ENCODE measurements around the gene SNCA.

The SNCA gene

DNA sequence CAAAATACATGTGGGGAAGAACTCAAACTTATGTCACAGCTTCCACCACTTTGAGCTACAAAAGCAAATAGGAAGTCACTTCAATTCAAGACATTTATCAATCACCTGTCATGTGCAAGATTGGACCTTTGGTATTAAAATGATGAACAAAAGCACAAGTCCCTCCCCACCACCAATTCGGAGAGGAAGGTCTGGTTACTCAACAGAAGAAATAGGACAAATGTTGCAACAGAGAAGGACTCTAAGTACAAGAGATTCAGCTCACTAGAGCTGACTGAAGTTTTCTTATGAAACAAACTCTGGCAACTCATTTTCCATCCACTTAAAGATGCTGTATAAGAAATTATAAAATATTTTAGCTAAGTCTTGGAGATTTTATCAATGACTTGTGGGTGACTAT is 41.6 kb upstream of the SNCA start:
- ChIA-PET CTCF (interaction anchor here (1.1 kb wide), 1 partner anchor 20 kb away, joined by 3 read pairs; no protein-coding TSS in a partner anchor), POLR2A (no interaction called here)
- TF ChIP-seq ZNF623 (tag by site-specific recombination; IDR thresholded peaks at IDR 0.05) (no peak), ZNF677 (tag by site-specific recombination; IDR thresholded peaks at IDR 0.05) (no peak), SCRT1 (tag by site-specific recombination; IDR thresholded peaks at IDR 0.05; ENCODE audit: borderline replicate concordance) (no peak), EGR2 (tag by site-specific recombination; IDR thresholded peaks at IDR 0.05; ENCODE audit: low read depth) (no peak), GFI1B (tag by site-specific recombination; IDR thresholded peaks at IDR 0.05) (no peak), ZNF48 (tag by site-specific recombination; IDR thresholded peaks at IDR 0.05) (no peak), ZNF175 (tag by site-specific recombination; IDR thresholded peaks at IDR 0.05) (no peak), ZNF239 (tag by site-specific recombination; IDR thresholded peaks at IDR 0.05) (no peak), ZNF621 (tag by site-specific recombination; IDR thresholded peaks at IDR 0.05) (no peak), SP3 (tag by site-specific recombination; IDR thresholded peaks at IDR 0.05) (no peak)
- TF ChIP-seq, protein P1, sequence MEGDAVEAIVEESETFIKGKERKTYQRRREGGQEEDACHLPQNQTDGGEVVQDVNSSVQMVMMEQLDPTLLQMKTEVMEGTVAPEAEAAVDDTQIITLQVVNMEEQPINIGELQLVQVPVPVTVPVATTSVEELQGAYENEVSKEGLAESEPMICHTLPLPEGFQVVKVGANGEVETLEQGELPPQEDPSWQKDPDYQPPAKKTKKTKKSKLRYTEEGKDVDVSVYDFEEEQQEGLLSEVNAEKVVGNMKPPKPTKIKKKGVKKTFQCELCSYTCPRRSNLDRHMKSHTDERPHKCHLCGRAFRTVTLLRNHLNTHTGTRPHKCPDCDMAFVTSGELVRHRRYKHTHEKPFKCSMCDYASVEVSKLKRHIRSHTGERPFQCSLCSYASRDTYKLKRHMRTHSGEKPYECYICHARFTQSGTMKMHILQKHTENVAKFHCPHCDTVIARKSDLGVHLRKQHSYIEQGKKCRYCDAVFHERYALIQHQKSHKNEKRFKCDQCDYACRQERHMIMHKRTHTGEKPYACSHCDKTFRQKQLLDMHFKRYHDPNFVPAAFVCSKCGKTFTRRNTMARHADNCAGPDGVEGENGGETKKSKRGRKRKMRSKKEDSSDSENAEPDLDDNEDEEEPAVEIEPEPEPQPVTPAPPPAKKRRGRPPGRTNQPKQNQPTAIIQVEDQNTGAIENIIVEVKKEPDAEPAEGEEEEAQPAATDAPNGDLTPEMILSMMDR (tag by site-specific recombination; IDR thresholded peaks at IDR 0.05) = no peak
- TF ChIP-seq, protein P2, sequence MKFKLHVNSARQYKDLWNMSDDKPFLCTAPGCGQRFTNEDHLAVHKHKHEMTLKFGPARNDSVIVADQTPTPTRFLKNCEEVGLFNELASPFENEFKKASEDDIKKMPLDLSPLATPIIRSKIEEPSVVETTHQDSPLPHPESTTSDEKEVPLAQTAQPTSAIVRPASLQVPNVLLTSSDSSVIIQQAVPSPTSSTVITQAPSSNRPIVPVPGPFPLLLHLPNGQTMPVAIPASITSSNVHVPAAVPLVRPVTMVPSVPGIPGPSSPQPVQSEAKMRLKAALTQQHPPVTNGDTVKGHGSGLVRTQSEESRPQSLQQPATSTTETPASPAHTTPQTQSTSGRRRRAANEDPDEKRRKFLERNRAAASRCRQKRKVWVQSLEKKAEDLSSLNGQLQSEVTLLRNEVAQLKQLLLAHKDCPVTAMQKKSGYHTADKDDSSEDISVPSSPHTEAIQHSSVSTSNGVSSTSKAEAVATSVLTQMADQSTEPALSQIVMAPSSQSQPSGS (tag by site-specific recombination; IDR thresholded peaks at IDR 0.05; ENCODE audit: low read depth) = no peak
- H3K4me1 ChIP-seq (ENCODE audit: control insufficient read depth, insufficient read depth, low read length) = no peaks in the 10 kb centered on the region
- H3K36me3 ChIP-seq (ENCODE audit: control insufficient read depth in 2 of 2, insufficient read depth in 1 of 2, low read length in 2 of 2) = no peaks in the 10 kb centered on the region
- H3K4me3 ChIP-seq (ENCODE audit: low read depth, low read length) = no peak overlapping the region
- H3K27ac ChIP-seq (ENCODE audit: extremely low read depth, low read depth, low read length) = no peak overlapping the region
- H3K9me3 ChIP-seq (ENCODE audit: control insufficient read depth, insufficient read depth, low read depth, low read length) = no peaks in the 10 kb centered on the region

DNA sequence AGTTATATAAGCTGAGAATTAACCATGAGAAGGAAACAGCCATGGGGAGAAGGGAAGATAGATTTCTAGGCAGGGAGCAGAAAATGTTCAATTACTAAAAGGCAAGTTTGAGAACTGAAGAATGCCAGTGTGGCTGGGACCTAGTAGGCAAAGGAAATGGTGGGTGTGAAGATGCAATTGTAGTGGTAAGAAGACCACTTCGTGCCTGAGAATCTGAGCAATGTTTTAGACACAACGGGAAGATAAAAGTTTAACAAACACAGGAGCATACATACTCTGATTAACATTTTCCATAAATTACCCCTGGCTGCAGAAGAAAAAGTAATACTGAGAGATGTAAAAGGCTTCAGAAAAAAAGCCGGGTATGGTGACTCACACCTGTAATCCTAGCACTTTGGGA is 39.6 kb upstream of the SNCA start:
- Histone ChIP-seq H3K4me3 (ENCODE audit: low read depth, low read length) (no peak overlapping the region), H3K27ac (ENCODE audit: extremely low read depth, low read depth, low read length) (no peak overlapping the region), H3K36me3 (ENCODE audit: control insufficient read depth in 2 of 2, insufficient read depth in 1 of 2, low read length in 2 of 2) (no peaks in the 10 kb centered on the region), H3K9me3 (ENCODE audit: control insufficient read depth, insufficient read depth, low read depth, low read length) (no peaks in the 10 kb centered on the region), H3K4me1 (ENCODE audit: control insufficient read depth, insufficient read depth, low read length) (no peaks in the 10 kb centered on the region)
- POLR2A ChIA-PET = no interaction called here
- TF ChIP-seq RBAK (tag by site-specific recombination; IDR thresholded peaks at IDR 0.05) (no peak), SCRT2 (tag by site-specific recombination; IDR thresholded peaks at IDR 0.05) (no peak), ZNF214 (tag by site-specific recombination; IDR thresholded peaks at IDR 0.05; ENCODE audit: borderline replicate concordance) (no peak), KLF8 (tag by site-specific recombination; IDR thresholded peaks at IDR 0.05) (no peak), EGR2 (tag by site-specific recombination; IDR thresholded peaks at IDR 0.05; ENCODE audit: low read depth) (no peak), ZNF169 (tag by site-specific recombination; IDR thresholded peaks at IDR 0.05) (no peak)
- CTCF ChIA-PET = no interaction called here

DNA sequence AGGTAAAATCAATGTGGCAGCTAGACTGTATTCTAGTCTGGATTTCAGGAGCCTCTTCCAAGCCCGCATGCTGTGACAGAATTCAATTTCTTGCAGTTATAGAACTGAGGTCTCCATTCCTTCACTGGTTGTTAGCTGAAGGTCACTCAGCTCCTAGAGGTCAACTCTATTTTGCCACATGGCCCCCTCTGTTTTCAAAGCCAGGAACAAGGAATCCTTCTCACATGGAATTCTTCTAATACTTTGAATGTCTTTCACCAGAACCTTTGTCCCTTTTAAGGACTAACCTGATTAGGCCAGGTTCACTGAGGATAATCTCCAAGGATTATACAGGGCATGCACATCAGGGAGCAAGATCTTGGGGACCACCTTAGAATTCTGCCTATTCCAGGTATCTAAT is 34.2 kb upstream of the SNCA start:
- H3K9me3 ChIP-seq (ENCODE audit: control insufficient read depth, insufficient read depth, low read depth, low read length) = no peaks in the 10 kb centered on the region
- no peaks in the 10 kb centered on the region for H3K36me3 ChIP-seq (ENCODE audit: control insufficient read depth in 2 of 2, insufficient read depth in 1 of 2, low read length in 2 of 2)
- no peaks in the 10 kb centered on the region for H3K4me1 ChIP-seq (ENCODE audit: control insufficient read depth, insufficient read depth, low read length)
- ChIA-PET CTCF (no interaction called here), POLR2A (no interaction called here)
- no peak overlapping the region for H3K4me3 ChIP-seq (ENCODE audit: low read depth, low read length)
- no peak overlapping the region for H3K27ac ChIP-seq (ENCODE audit: extremely low read depth, low read depth, low read length)
- no peak for TF ChIP-seq ZNF596 (tag by site-specific recombination; IDR thresholded peaks at IDR 0.05)
- no peak for TF ChIP-seq ZNF138 (tag by site-specific recombination; IDR thresholded peaks at IDR 0.05; ENCODE audit: borderline replicate concordance)
- TF ChIP-seq ZNF654 (tag by site-specific recombination; IDR thresholded peaks at IDR 0.05; ENCODE audit: low read depth) = no peak
- TF ChIP-seq, protein P3, sequence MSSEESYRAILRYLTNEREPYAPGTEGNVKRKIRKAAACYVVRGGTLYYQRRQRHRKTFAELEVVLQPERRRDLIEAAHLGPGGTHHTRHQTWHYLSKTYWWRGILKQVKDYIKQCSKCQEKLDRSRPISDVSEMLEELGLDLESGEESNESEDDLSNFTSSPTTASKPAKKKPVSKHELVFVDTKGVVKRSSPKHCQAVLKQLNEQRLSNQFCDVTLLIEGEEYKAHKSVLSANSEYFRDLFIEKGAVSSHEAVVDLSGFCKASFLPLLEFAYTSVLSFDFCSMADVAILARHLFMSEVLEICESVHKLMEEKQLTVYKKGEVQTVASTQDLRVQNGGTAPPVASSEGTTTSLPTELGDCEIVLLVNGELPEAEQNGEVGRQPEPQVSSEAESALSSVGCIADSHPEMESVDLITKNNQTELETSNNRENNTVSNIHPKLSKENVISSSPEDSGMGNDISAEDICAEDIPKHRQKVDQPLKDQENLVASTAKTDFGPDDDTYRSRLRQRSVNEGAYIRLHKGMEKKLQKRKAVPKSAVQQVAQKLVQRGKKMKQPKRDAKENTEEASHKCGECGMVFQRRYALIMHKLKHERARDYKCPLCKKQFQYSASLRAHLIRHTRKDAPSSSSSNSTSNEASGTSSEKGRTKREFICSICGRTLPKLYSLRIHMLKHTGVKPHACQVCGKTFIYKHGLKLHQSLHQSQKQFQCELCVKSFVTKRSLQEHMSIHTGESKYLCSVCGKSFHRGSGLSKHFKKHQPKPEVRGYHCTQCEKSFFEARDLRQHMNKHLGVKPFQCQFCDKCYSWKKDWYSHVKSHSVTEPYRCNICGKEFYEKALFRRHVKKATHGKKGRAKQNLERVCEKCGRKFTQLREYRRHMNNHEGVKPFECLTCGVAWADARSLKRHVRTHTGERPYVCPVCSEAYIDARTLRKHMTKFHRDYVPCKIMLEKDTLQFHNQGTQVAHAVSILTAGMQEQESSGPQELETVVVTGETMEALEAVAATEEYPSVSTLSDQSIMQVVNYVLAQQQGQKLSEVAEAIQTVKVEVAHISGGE (tag by site-specific recombination; conservative IDR thresholded peaks at IDR 0.05; ENCODE audit: low read depth) = no peak
- no peak for TF ChIP-seq MYNN (tag by site-specific recombination; IDR thresholded peaks at IDR 0.05; ENCODE audit: borderline replicate concordance)
- no peak for TF ChIP-seq ZNF558 (tag by site-specific recombination; IDR thresholded peaks at IDR 0.05)
- no peak for TF ChIP-seq ZEB2 (tag by site-specific recombination; IDR thresholded peaks at IDR 0.05)
- TF ChIP-seq SETDB1 (IDR thresholded peaks at IDR 0.05; ENCODE audit: insufficient read length, low read length) = no peak
- TF ChIP-seq ZNF341 (tag by site-specific recombination; IDR thresholded peaks at IDR 0.05; ENCODE audit: low read depth) = no peak
- TF ChIP-seq ZNF324 (tag by site-specific recombination; IDR thresholded peaks at IDR 0.05) = no peak
- no peak for TF ChIP-seq ZNF600 (tag by site-specific recombination; IDR thresholded peaks at IDR 0.05)
- TF ChIP-seq ZNF174 (tag by site-specific recombination; IDR thresholded peaks at IDR 0.05) = no peak

All from HEK293 (cell line).